ENCODE results near the gene UQCRFS1.

The UQCRFS1 gene

GRCh38 chr19:29162694-29163093 lies 50.3 kb downstream of the UQCRFS1 start:
- DNase-seq (ENCODE audit: low read depth, low spot score) = no peak

GRCh38 chr19:29155683-29156082 lies 57.3 kb downstream of the UQCRFS1 start:
- DNase-seq (ENCODE audit: low read depth, low spot score) = no peak
